DND-41 (cell line): ENCODE data around the gene DNMT3L.
"Not testable (repeated sequence)": the region's sequence is repeated elsewhere in the genome, so short reads cannot be mapped to it uniquely, and the experiment has no call there.

Experiments used
- ATAC-seq: fragments of 200-7000 bp; cut with Tn5 transposase; 3 replicates; pipeline ENCODE4 v1.9.1; 2021; ENCODE audit warnings: low read depth; ENCODE audit not compliant: insufficient read depth
- DNase-seq: peaks from one replicate; pipeline ENCODE4 v3.0.0-alpha.2; 2020
- H2AFZ ChIP-seq: 2 replicates; pipeline ENCODE4 v1.6.0; 2012; ENCODE audit warnings: low read depth, low read length
- H3K27ac ChIP-seq: 2 replicates; pipeline ENCODE4 v1.5.1; 2012; ENCODE audit warnings: low read length, inconsistent platforms
- H3K27me3 ChIP-seq: fragments of 200-600 bp; sonication (generic); 2 replicates; pipeline ENCODE4 v1.6.0; 2012; ENCODE audit warnings: low read length, mild to moderate bottlenecking, inconsistent platforms; ENCODE audit not compliant: insufficient read depth, poor library complexity
- H3K36me3 ChIP-seq: 2 replicates; pipeline ENCODE4 v1.5.1; 2012; ENCODE audit warnings: low read length, inconsistent platforms; ENCODE audit not compliant: insufficient read depth
- H3K4me1 ChIP-seq: 2 replicates; pipeline ENCODE4 v1.5.1; 2012; ENCODE audit warnings: mild to moderate bottlenecking, low read length; ENCODE audit not compliant: insufficient read depth
- H3K4me2 ChIP-seq: 2 replicates; pipeline ENCODE4 v1.6.0; 2012; ENCODE audit warnings: mild to moderate bottlenecking, moderate library complexity, low read length, inconsistent platforms; ENCODE audit not compliant: insufficient read depth
- H3K4me3 ChIP-seq, 2 experiments: fragments of 200-600 bp in 1 of 2; shearing (Covaris generic) in 1 of 2; 2 replicates each; pipeline ENCODE4 v1.5.1; 2012 to 2016; ENCODE audit warnings: inconsistent platforms in 2 of 2, low read length in 2 of 2, mild to moderate bottlenecking in 2 of 2, low read depth in 1 of 2, moderate library complexity in 1 of 2
- H3K79me2 ChIP-seq: 2 replicates; pipeline ENCODE4 v1.6.0; 2012; ENCODE audit warnings: low read length, inconsistent platforms; ENCODE audit not compliant: insufficient read depth
- H3K9ac ChIP-seq: 2 replicates; pipeline ENCODE4 v1.6.0; 2012; ENCODE audit warnings: low read depth, mild to moderate bottlenecking, inconsistent platforms, low read length, moderate library complexity
- H3K9me3 ChIP-seq: 2 replicates; pipeline ENCODE4 v1.5.1; 2012; ENCODE audit warnings: low read length, moderate library complexity, mild to moderate bottlenecking, inconsistent platforms; ENCODE audit not compliant: insufficient read depth, severe bottlenecking
- H4K20me1 ChIP-seq: 2 replicates; pipeline ENCODE4 v1.6.0; 2012; ENCODE audit warnings: low read length; ENCODE audit not compliant: insufficient read depth
- CTCF ChIP-seq: IDR thresholded peaks from 2 replicates; pipeline ENCODE4 v1.5.1; 2012; ENCODE audit warnings: borderline replicate concordance, low read length, moderate library complexity, mild to moderate bottlenecking; ENCODE audit not compliant: poor library complexity, severe bottlenecking; ENCODE audit errors: extremely low read depth
- EZH2 ChIP-seq: IDR thresholded peaks from 3 replicates; pipeline ENCODE4 v1.6.1; 2012; ENCODE audit warnings: borderline replicate concordance, low read depth, mild to moderate bottlenecking, moderate library complexity, low read length, inconsistent platforms; ENCODE audit not compliant: severe bottlenecking

Gene DNMT3L

GRCh38 chr21:44199448-44199847, 62.2 kb downstream of the DNMT3L start:
- Histone ChIP-seq H3K79me2 (no peaks in the 10 kb centered on the region), H3K9me3 (no peaks in the 10 kb centered on the region), H3K27me3 (no peaks in the 10 kb centered on the region), H3K36me3 (no peaks in the 10 kb centered on the region), H3K9ac (no peak overlapping the region), H3K4me1 (no peaks in the 10 kb centered on the region), H3K4me2 (no peak overlapping the region), H2AFZ (no peak overlapping the region), H3K27ac (no peak overlapping the region), H4K20me1 (no peaks in the 10 kb centered on the region), H3K4me3 (no peak overlapping the region)
- no peak for DNase-seq
- no peak for TF ChIP-seq EZH2
- TF ChIP-seq CTCF: no peak
- ATAC-seq: no peak

DNA sequence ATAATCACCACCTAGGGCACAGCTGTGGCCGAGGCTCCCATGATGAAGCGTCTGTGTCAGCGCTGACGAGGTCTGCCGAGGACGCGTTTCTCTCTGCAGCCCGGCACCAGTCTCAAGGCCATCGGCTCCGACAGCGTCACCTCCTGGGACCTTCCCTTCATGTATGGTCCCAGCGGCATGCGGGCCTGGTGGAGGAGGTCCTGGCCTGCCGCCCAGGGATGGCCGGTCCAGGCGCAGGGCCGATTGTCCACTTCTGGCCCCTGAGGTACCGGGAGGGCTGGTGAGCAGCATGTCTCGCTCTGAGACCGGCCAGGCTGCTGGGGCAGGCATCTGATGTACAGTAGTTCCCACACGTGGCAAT, 64.6 kb downstream of the DNMT3L start:
- not testable (repeated sequence) for H3K9ac ChIP-seq, H4K20me1 ChIP-seq, ATAC-seq, H3K79me2 ChIP-seq, H3K9me3 ChIP-seq, H3K36me3 ChIP-seq, H3K27ac ChIP-seq, H3K27me3 ChIP-seq, H3K4me2 ChIP-seq, DNase-seq, H3K4me1 ChIP-seq, H3K4me3 ChIP-seq, H2AFZ ChIP-seq
